ENCODE data around the gene HCFC1R1. TPM values are rescaled to one million over a fixed set of nuclear protein-coding genes. Genes with fewer than 3 reads are reported as not detected.

HCFC1R1 gene
- total RNA-seq, 1 donor from 2014 or later = 65.7 TPM

DNA sequence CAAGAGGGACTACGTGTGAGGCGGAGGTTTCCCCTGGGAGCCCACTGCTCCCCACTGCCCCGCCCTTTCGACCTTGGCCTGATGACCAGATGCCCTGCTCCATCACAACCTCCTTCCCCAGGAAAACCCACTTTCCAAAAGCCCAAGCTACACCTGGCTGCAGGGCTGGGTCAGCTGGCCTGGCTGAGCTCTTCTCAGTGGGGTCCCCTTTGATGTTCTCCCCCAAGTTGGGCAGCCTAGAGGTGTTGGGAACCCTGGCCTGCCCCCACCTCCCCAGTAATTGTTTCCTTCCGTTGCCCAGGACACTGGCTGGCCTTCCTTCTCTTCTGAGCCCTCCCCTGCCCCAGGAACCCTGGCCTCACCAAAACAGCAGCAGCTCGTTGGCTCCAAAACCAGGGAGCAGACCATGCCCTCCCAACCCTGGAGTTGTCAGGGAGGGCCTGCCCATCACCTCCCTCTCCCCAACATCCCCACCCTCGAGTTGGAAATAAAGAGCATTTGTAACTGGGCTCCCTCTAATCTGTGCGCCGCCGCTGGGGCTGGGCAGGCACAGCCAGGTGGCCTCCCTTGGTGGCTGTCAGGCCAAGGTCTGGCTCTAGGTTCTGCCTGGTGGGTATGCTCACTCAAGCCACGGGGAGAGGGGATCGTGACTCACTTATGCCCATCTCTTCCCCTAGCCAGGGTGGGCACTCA, 9.6 kb downstream of the HCFC1R1 start:
- Mint-ChIP-seq H3K9me3 (no peaks in the 10 kb centered on the region), H3K4me3 (peak overlapping the region; percentile 42), H3K36me3 (peaks cover 4% of the 10 kb centered on the region), H3K4me1 (peaks cover 66% of the 10 kb centered on the region), H3K27me3 (ENCODE audit: low read depth) (peaks cover 54% of the 10 kb centered on the region), H3K27ac (peak overlapping the region; percentile 76)
- TF ChIP-seq, protein P1, sequence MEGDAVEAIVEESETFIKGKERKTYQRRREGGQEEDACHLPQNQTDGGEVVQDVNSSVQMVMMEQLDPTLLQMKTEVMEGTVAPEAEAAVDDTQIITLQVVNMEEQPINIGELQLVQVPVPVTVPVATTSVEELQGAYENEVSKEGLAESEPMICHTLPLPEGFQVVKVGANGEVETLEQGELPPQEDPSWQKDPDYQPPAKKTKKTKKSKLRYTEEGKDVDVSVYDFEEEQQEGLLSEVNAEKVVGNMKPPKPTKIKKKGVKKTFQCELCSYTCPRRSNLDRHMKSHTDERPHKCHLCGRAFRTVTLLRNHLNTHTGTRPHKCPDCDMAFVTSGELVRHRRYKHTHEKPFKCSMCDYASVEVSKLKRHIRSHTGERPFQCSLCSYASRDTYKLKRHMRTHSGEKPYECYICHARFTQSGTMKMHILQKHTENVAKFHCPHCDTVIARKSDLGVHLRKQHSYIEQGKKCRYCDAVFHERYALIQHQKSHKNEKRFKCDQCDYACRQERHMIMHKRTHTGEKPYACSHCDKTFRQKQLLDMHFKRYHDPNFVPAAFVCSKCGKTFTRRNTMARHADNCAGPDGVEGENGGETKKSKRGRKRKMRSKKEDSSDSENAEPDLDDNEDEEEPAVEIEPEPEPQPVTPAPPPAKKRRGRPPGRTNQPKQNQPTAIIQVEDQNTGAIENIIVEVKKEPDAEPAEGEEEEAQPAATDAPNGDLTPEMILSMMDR (IDR thresholded peaks at IDR 0.05; ENCODE audit: unreplicated experiment) = no peak
- no peak for DNase-seq (ENCODE audit: low spot score in 2 of 2, unreplicated experiment in 2 of 2)

DNA sequence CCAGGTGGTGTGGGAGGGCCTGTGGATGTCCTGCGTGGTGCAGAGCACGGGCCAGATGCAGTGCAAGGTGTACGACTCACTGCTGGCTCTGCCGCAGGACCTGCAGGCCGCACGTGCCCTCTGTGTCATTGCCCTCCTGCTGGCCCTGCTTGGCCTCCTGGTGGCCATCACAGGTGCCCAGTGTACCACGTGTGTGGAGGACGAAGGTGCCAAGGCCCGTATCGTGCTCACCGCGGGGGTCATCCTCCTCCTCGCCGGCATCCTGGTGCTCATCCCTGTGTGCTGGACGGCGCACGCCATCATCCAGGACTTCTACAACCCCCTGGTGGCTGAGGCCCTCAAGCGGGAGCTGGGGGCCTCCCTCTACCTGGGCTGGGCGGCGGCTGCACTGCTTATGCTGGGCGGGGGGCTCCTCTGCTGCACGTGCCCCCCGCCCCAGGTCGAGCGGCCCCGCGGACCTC, 10.2 kb downstream of the HCFC1R1 start:
- Mint-ChIP-seq H3K27ac (peak overlapping the region; percentile 97), H3K9me3 (no peaks in the 10 kb centered on the region), H3K4me1 (peaks cover 70% of the 10 kb centered on the region), H3K36me3 (peaks cover 4% of the 10 kb centered on the region), H3K27me3 (ENCODE audit: low read depth) (peaks cover 56% of the 10 kb centered on the region), H3K4me3 (peak overlapping the region; percentile 60)
- DNase-seq (ENCODE audit: low spot score in 2 of 2, unreplicated experiment in 2 of 2) = no peak
- TF ChIP-seq, protein P1 (IDR thresholded peaks at IDR 0.05; ENCODE audit: unreplicated experiment) = no peak

DNA sequence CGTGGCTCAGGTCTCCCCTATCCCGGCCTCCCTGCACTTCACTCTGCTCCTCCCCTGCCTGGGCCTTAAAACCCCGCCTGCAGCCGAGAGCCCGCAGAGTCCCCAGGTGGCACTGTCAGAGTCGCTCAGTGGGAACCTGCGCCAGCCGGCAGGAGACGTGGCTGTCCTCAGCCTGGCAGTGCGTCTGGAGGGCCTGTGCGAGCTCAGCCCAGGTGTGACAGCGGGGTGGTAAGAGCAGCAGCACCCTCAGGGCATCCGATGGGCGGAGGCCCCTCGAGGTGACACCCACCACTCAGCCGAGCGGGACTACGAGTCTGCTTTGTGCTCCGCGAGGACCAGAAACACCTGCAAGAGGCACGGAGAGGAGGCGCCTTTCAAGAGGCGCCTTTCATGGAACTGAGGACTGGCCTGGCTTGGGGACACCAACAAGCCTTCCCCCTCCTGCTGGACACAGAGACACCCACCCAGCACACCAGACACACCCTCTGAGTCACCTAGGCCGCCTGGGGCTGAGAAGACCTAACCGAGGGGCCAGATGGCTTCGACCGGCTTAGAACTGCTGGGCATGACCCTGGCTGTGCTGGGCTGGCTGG, 10.8 kb downstream of the HCFC1R1 start, which contains the start of gene CLDN9:
Gene CLDN9 (plus strand): TSS at position 96 of the 593 bp plus-strand sequence. CDS start 440 bp downstream, at position 536.
- H3K4me3 Mint-ChIP-seq = peak within 1 kb of the TSS; percentile 60
- TF ChIP-seq, protein P1 (IDR thresholded peaks at IDR 0.05; ENCODE audit: unreplicated experiment) = no peak
- peak within 1 kb of the TSS; percentile 97 for H3K27ac Mint-ChIP-seq
- DNase-seq (ENCODE audit: low spot score in 2 of 2, unreplicated experiment in 2 of 2) = peak in 1 of 2 experiments; percentile 60
- peaks cover 56% of the 10 kb centered on the region for H3K27me3 Mint-ChIP-seq (ENCODE audit: low read depth)
- peaks cover 70% of the 10 kb centered on the region for H3K4me1 Mint-ChIP-seq
- peaks cover 4% of the 10 kb centered on the region for H3K36me3 Mint-ChIP-seq
- no peaks in the 10 kb centered on the region for H3K9me3 Mint-ChIP-seq

DNA sequence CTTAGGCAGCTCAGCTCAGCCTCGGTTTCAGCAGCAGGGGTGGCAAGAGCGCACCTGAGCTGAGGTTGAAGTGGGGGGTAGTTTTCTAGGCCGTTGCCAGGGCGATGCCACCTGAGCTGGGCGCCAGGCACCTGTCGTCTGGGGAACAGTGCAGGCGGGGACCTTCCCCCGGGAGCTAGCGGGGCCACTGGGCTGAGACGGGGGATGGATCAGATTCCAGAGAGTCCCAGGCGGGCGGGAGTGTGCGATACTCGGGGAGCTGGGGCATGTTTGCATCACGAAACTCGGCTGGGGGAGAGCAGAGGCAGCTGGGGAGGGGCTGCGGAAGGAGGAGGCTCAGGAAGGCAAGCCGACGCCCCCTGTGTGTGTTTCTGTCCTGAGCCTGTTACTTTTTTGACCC, 11.5 kb downstream of the HCFC1R1 start:
- TF ChIP-seq, protein P1 (IDR thresholded peaks at IDR 0.05; ENCODE audit: unreplicated experiment) = no peak
- Mint-ChIP-seq H3K9me3 (no peaks in the 10 kb centered on the region), H3K27ac (peak overlapping the region; percentile 97), H3K27me3 (ENCODE audit: low read depth) (peaks cover 60% of the 10 kb centered on the region), H3K36me3 (peaks cover 4% of the 10 kb centered on the region), H3K4me3 (peak overlapping the region; percentile 60), H3K4me1 (peaks cover 77% of the 10 kb centered on the region)
- peak in 1 of 2 experiments; percentile 64 for DNase-seq (ENCODE audit: low spot score in 2 of 2, unreplicated experiment in 2 of 2)

DNA sequence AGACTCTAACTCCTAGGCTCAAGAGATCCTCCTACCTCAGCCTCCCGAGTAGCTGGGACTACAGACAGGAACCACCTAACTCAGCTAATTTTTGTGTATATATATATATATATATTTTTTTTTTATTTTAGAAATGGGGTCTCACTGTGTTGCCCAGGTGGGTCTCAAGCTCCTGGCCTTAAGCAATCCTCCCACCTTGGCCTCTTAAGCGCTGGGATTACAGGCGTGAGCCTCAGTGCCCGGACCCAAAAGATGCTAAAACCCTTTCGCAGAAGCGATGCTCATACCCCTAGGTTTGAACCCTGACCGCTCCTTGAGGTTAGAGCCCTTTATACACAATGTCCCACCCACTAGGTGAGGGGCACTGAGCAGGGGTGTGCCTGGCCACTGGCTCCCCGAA, 13.2 kb downstream of the HCFC1R1 start:
- H3K9me3 Mint-ChIP-seq = no peaks in the 10 kb centered on the region
- peaks cover 3% of the 10 kb centered on the region for H3K36me3 Mint-ChIP-seq
- no peak for DNase-seq (ENCODE audit: low spot score in 2 of 2, unreplicated experiment in 2 of 2)
- peaks cover 68% of the 10 kb centered on the region for H3K27me3 Mint-ChIP-seq (ENCODE audit: low read depth)
- TF ChIP-seq, protein P1 (IDR thresholded peaks at IDR 0.05; ENCODE audit: unreplicated experiment) = no peak
- H3K27ac Mint-ChIP-seq = peak overlapping the region; percentile 94
- H3K4me3 Mint-ChIP-seq = no peak overlapping the region
- H3K4me1 Mint-ChIP-seq = peaks cover 76% of the 10 kb centered on the region
